HG02759 (cell line): Measurements from ENCODE around the gene FRY.

Source experiments
- ATAC-seq: cut with Tn5 transposase; IDR thresholded peaks from one replicate; pipeline ENCODE4 v1.9.1; 2021; ENCODE audit warnings: mild to moderate bottlenecking, moderate library complexity; ENCODE audit not compliant: unreplicated experiment

Gene FRY

DNA sequence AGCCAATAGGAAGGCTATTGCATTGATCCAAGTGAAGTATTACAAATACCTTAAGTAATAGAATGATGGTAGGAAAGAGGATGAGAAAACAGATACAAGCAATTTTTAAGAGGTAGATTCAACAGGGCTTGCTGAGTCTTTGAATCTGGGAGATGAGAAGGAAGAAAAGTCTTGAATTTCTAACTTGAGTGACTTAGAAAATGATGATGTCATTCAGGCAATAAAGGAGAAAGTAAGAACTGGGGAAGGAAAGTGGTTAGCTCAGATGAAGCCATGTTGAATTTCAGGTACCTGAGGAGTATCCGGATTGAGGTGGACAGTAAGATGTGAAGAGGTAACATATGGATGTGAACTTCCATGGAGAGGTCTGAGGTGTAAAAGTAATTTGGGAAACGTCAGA, 15.5 kb upstream of the FRY start:
- no peak for ATAC-seq

DNA sequence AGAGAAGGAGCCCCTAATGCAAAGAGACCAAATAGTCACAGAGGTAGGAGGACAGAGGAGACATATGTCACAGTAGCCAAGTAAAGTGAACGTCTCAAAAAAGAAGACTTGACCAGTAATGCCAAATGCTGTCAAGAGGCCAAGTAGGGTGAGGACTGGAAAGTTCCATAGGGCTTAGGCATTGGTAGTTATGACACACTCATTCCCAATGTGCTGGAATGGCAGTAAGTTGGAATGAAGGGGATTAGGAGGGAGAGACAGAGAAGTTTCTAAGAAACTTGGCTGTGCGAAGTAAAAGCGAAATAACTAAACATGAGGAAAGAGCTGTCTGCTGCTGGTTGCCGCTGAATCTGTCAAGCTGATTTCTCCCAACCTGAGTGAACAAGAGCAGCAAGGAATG, 14.9 kb upstream of the FRY start:
- no peak for ATAC-seq

DNA sequence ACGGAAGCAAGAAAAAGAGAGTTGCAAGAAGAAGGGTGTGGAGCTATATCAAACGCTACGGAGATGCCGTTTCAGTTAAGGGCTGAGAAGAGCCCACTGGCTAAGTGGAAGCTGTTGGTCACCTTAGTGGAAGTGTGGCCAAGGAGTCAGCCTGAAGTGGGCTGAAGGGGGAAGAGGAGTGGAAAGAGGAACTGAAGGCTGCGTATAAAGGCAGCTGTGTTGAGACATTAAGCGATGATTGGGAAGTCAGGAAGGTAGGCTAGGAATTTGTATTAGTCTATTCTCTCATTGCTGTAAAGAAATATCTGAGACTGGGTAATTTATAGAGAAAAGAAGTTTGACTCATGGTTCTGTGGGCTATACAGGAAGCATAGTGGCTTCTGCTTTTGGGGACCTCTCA, 14.1 kb upstream of the FRY start:
- ATAC-seq, result no peak

DNA sequence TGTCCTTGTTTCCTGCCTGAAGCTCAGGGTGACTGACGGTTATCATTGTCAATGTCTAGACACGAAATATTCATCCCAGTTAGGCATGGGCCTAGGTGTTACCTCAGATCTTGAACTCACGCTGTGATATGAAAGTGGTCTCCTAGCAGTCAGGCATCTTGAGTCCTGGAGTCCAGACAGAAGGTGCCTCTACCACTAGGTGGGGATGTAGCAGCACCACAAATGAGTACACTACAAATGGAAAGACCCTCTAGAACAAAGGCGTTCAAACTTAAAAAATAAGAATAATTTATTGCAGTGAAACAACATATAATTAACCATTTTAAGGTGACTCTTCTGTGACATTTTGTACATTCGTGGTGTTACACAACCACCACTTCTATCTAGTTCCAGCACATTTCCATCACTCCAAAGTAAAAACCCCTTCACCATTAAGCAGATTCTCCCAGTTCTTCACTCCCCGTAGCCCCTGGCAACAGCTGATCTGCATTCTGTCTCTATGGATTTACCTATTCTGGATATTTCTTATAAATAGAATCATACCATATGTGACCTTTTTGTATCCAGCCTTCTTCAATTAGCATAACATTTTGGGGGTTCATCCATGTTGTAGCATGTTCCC, 11.9 kb upstream of the FRY start:
- ATAC-seq, result peak; percentile 86

DNA sequence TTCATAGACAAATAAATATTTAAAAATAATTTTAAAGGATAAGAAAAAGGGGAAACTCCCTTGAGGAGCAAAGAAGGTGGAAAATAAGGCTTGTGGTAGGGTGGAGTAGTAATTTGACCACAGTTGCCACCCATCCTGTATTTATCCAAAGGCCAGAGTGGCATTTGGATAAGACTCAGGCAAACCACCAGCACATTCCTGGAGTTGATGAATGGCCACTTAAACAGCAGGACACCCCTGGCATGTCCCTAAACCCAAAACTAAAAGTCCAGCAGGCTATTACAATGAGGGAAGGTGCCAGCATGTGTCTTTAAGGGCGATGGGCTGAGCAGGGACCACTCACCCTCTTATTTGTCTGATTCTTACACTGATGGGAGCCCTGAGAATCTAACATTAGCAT, 9.8 kb upstream of the FRY start:
- ATAC-seq, result no peak

DNA sequence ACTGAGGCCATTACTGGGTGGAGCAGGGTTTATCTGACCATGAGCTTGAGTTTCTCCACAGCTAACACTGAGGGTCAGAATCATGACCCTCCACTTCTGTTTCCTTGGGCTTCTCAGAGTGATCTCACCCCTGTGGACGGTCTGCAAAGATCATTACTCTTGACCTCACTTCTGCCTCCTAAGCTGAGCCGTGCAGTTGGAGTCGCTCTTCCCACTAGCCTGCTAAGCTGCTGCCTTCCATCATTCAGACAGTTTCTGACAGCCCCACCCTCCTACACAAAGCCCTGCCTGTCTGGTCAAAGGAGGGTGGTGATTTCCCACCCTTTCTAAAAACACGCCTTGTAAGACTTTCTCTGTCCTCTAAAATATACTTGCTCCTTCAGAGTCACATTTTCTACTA, 9.3 kb upstream of the FRY start:
- no peak for ATAC-seq

DNA sequence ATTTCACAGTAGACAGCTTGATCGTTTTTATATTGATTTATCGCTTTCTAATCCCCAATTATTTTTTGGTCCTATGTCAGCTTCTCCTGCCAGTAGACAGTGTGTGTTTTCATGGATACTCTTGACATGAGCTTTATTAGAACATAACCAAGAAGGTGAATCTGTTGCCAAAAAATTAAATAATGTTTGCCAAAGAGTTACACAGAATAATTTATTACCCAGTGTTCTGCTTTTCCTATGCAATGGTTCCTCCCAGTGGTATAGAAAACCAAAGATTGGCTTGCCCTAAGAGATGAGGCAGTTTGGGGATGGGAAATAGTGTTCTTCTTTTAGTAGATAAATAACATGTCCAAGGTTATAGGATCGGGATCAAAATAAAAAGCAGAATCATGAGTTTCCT, 8.5 kb upstream of the FRY start:
- no peak for ATAC-seq

DNA sequence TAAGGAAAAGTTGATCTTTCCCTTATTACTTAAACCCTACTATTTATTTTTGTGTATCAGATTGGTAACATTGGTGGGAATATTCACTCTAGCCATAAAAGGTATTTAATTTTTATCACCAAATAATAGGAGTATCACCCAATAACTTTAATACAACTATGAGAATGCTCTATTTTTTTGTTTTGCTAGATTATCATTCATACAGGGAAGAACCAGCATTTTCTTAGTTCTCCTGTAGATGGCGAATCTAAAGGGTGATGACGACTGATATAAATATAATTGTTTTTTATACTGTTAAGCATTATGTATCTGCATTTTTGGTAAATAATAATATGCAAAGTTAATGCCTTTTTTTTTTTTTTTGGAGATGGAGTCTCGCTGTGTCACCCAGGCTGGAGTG, 7.9 kb upstream of the FRY start:
- no peak for ATAC-seq

DNA sequence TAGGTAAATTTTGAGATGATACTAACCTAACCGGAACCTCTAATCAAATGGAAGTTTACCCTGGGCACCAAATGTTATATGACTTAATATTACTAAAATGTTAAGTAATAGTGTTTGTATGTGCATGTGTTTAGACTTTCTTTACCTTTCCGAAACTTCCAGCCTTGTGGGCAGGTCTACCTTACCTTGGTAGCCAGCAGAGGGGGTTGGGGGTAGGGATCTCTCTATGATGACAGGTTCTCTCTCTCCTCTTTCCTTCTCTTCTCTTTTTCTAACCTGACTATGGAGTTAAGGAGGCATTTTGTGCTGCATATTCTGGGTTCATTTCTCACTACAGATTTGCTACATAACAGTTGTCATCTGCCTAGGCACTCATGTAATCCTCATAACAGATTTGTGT, 6.8 kb upstream of the FRY start:
- no peak for ATAC-seq

DNA sequence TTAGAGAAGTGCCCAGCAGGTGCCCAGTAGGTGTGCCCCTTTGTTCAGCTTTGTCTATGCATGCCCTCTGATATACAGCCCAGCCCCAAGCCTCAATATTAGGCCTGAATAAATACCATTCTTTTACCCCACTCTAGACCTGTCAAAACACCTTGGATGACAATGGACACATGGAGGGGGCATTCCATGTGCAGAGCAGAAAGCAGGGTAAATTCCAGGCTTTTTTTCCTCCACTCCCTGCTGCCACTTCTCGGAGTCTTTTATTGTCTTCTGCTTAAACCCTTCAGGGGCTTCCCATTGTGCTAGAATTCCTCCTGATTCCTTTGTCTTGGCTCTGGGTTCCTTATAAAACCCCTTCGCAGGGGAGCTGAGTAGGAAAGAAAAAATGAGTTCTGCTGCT, 5.8 kb upstream of the FRY start:
- no peak for ATAC-seq

DNA sequence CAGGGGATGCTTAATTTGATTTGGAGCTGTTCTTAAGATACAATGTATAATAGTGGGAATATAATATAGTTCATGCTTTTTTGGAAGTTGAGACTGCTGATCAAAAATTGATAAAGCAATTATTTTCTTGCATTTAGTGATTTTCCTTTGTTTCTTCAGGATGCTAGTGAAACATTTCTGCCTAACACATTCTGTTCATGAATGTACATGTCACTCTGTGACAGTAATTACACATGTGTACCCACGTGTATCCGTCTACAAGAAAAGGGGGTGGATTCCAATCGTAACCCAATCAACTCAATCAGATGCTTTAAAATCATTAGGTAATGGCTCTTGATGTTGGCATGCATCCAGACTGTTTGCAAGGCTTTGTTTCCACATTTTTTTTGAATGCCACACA, 5.0 kb upstream of the FRY start:
- no peak for ATAC-seq

DNA sequence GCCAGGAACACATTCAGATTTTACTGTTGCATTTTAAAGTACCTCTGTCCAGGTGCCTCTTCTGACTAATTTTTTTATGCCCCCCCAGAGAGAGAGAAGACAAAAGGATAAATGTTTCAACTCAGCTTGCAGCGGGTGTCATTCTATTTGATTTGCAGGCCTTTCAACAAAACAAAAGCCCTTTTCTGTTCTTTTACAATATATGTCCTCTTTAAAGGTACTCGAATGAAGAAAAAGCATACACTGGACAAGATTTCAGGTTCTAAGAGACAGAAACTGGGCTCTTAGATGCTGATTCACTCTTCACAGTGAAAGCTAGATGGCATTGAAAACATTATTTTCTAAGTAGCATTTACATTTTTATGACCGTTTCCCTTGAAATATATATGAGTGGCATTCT, 2.9 kb upstream of the FRY start:
- no peak for ATAC-seq

DNA sequence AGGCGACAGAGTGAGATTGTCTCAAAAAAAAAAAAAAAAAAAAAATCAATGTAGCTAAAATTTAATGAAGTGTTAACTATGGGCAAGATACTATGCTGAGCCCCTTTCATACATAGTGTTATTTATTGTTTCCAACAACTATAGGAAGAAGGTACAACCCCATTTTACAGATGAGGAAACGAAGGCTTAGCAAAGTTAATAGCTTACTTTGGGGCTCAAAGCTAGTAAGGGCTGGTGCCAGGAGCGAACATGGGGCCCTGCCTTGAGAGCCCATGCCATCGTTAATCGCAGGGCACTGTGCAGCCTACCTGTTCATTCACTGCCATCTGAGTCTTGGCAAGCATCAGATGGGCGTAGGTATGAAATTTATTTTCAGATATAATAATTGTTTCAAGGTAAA, 1.9 kb upstream of the FRY start:
- ATAC-seq, result no peak

DNA sequence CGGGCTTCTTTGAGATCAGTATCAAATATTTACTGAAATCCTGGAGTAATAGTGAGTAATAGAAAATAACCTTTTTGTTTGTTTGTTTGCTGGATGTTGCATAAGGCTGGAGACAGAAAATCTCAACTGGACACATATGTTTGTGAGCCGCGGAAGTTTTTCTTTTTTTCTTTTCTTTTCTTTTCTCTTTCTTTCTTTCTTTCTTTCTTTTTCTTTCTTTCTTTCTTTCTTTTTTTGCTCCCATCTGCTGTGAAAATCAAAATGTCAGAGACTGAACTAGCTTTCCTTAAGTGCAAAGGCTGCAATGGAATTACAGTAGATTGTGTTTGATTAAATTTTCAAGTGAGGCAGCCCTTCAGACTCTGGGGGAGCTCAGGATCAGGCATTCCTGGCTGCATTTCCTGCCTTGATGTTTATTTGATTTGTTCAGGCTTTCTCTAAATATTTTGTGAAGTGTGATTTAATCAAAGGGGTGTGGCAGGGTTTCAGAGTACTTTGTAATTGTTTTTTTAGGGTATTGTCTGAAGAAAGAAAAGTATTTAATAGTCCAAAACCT, 319 bp downstream of the FRY start:
- ATAC-seq, result no peak

DNA sequence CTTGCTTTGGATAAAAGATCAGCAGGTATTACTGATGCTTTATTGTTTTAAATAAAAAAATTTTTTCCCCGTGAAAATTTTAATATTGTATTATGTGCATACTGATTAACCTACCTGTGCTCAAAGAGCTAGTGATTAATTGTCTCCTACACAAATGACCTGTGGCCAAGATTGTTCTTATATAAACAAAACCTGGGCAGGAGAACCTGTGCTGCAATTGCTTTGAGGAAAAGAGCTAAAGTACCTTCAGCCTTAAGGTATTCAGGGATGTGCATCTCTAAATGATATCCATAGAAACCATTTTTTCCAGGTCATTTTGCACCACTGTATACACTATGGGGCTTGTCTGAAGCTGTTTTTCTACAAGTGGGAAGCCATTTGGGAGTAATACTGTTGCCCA, 1.2 kb downstream of the FRY start:
- no peak for ATAC-seq

DNA sequence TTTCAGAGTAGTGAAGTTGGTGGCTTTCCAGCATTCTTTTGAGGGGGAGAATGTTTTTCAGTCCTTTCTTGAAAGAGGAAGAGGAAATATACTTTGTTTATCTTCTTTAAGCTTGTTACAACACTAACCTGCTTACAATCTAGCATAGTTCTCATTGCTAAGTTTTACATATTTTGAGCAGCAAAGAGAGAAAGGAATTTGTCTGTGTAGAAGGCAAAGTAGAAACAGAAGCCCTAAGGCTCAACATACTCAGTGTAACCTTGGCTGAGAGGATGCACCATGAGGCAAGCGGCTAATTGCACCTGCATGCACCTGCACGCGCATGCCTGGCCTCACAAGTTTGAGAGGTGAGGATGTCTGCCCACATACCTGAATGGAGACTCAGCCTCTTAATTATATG, 2.2 kb downstream of the FRY start:
- no peak for ATAC-seq

DNA sequence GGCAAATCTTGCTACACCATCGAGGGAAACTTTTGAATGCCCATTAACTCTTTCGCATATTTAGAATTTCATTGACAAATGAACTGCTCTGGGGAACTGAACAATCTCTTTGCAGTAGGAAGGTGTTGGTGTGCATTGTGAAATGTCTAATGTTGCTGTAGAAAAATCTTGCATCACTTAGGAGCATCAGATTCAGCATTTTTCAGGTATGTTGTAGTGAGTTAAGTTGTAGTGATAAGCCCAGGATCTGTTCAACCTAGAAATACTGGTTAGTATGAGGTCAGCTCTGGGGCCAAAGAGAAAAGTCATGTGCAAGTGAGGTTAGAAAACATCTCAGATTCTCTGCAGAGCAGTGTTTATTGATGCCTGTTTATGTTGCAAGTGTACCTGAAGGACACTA, 4.1 kb downstream of the FRY start:
- ATAC-seq, result no peak

DNA sequence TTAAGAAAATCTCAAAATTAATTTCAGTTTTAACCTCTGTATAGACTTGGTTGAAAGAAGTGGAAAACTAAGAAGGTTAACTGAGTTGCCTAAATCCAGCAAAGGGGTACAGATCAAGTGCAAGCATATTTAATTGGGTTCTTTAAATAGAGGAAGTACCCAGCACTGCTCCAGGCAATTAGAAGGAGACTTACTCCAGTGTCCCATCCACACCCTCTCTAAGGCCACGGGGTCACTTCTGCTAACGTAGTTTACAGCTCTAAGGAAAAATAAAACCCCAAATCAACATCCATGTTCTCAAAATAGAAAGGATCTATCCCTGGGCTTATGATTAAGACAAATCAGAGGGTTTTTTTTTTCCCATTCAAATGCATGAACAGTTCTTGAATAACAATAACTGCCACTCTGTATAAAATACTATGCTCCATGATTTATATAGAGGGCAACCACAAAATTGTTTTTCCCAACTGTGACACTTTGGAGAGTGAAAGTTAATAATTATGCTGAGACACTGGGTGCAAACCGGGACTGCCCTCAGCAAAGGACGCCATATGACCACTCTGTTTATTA, 4.6 kb downstream of the FRY start:
- ATAC-seq, result no peak

DNA sequence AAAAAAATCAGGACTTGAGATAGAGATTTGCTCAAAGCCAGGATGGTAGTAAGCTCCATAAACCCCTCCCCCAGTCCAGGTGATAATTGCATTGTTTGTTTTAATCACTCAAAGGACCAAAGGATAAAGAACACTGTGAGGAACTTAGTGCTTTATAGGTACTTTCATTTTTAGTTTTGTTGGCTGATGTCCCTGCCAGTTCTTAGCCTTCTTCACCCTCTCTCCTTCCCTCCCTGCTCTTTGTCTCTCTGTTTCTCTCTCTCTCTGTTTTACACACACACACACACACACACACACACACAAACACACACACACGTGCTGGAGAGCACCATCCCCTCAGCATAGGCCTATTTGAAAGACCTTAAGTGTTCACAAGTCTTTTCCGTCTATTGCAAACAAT, 5.2 kb downstream of the FRY start:
- no peak for ATAC-seq

DNA sequence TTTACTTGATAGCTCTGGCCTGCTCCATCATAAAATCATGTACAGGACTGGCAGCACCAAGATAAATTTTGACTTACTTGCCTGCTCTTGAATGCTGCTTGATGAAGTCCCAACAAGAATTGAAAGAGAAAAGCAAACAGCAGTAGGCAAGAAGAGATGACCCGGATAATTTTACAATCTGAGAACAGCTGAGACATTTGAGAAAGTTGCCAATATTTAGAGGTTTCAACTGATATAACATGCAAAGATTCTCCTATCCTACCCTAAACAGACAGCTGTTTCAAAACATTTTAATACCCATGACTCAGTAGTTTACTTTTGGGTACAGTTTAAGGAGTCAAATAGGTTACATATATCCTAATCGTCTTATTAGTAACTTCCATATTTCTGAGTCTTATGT, 5.9 kb downstream of the FRY start:
- no peak for ATAC-seq

DNA sequence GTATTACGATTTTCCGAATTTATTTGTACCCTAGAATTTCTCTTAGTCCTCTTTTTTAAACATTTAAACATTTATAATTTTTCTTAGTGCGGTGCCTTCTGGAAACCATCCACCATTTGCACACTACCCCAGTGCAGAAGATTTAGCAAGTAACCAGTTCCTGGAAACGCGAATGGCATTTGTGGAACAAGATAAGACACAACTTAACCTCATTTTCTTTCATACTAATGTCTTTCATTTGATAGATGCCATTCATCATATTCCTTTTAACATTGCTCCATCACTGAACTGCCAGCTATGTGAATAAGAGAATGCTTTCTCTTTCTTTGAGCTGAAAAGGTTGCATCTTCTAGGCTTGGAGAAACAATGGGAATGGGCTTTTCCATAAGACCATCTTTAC, 6.8 kb downstream of the FRY start:
- ATAC-seq, result no peak

DNA sequence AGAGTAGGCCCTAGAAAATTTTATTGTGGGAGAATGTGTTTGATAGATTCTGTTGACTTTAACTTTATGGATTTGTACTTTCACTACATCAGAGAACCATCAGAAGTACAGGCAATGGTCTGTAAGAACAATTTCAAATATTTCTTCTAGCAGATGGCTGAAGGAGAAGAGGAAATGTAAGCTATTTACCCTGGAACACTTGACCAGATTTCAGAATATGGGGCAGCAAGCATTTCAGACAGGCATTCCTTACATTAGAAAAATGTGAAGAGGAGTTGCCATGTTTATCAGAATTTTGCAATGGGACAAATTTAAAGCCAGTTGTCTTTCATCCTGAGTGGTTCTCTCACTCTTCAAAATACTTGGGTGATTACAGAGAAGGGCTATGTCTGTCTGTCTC, 7.5 kb downstream of the FRY start:
- no peak for ATAC-seq

DNA sequence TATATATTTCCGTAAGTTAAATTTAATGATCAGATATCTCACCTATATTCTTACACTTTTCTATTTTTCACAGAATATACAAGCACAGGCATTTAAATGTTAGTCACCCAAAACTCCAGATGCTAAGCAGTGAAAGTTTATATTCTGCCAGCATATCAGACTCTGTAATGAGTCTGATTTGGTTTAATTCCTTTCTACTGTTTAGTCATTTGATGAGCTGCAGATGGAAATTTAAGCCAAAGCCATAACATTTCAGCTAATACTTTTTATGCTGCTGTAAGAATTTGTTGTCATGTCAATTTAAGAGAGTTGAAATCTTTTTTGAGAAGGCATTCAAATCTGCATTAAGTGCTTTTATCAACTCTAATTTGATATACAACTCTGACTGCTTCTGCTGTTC, 8.0 kb downstream of the FRY start:
- ATAC-seq, result no peak
